ENCODE data around the gene COL7A1.

DNA sequence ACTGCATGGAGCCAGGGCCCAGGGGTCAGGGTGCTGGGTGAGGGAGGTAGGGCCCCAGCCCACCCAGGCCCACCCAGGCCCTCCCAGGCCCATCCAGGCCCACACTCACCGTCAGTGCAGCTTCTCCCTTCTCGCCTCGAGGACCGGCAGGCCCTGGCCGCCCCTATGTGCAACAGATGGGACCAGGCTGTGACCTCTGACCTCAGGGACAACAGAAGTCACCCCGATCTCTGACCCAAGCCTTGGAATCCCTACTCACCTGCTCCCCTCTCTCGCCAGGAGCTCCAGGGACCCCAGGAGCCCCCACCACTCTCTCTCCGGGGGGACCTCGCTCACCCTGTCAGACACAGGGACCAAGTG lies 28.7 kb downstream of the COL7A1 start:
- TF ChIP-seq, protein P1, sequence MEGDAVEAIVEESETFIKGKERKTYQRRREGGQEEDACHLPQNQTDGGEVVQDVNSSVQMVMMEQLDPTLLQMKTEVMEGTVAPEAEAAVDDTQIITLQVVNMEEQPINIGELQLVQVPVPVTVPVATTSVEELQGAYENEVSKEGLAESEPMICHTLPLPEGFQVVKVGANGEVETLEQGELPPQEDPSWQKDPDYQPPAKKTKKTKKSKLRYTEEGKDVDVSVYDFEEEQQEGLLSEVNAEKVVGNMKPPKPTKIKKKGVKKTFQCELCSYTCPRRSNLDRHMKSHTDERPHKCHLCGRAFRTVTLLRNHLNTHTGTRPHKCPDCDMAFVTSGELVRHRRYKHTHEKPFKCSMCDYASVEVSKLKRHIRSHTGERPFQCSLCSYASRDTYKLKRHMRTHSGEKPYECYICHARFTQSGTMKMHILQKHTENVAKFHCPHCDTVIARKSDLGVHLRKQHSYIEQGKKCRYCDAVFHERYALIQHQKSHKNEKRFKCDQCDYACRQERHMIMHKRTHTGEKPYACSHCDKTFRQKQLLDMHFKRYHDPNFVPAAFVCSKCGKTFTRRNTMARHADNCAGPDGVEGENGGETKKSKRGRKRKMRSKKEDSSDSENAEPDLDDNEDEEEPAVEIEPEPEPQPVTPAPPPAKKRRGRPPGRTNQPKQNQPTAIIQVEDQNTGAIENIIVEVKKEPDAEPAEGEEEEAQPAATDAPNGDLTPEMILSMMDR (conservative IDR thresholded peaks at IDR 0.05; ENCODE audit: low read length): no peak
- no peak for TF ChIP-seq EZH2phosphoT487 (IDR thresholded peaks at IDR 0.05; ENCODE audit: borderline replicate concordance)
